Activated CD8-positive, alpha-beta memory T cell treated with anti-CD3 and anti-CD28 coated beads, Interleukin-2, amount 50 U/mL, for 48 hours (primary cell): ENCODE measurements around the gene OR6C76.
"Not testable (repeated sequence)": the region's sequence is repeated elsewhere in the genome, so short reads cannot be mapped to it uniquely, and the experiment has no call there.

Experiments
- DNase-seq: peaks from one replicate; pipeline ENCODE4 v3.0.0-alpha.2; 2020

The OR6C76 gene

GRCh38 chr12:55425954-55426353 lies at the start of gene OR6C76:
OR6C76 (plus strand) TSS chr12:55426254; CDS start chr12:55426254, 0 bp downstream.
- no peak for DNase-seq

GRCh38 chr12:55385891-55386290 lies 40.2 kb upstream of the OR6C76 start:
- no peak for DNase-seq

GRCh38 chr12:55392032-55392795 lies 33.8 kb upstream of the OR6C76 start:
- no peak for DNase-seq

DNA sequence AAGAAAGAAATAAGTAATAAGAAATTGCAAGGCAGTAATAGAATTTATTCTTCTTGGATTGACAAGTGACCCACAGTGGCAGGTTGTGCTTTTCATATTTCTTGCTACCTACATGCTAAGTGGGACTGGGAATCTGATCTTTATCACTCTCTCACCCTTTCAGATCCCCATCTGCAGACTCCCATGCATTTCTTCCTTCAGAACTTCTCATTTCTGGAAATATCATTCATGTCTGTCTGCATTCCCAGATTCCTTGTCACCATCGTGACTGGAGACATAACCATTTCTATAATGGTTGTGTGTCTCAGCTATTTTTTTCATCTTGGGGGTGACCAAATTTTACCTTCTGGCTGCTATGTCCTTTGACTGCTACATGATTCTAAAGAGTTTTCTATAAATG lies 29.7 kb upstream of the OR6C76 start:
- no peak for DNase-seq

- DNase-seq: no peak
Observed at GRCh38 chr12:55400229-55400628, 25.8 kb upstream of the OR6C76 start, which contains the start of gene OR6C65. OR6C65 (plus strand) TSS chr12:55400529; CDS start chr12:55400529, 0 bp downstream.

GRCh38 chr12:55407866-55408265 lies 18.2 kb upstream of the OR6C76 start:
- no peak for DNase-seq

GRCh38 chr12:55409133-55409532 lies 16.9 kb upstream of the OR6C76 start:
- DNase-seq: not testable (repeated sequence)

DNA sequence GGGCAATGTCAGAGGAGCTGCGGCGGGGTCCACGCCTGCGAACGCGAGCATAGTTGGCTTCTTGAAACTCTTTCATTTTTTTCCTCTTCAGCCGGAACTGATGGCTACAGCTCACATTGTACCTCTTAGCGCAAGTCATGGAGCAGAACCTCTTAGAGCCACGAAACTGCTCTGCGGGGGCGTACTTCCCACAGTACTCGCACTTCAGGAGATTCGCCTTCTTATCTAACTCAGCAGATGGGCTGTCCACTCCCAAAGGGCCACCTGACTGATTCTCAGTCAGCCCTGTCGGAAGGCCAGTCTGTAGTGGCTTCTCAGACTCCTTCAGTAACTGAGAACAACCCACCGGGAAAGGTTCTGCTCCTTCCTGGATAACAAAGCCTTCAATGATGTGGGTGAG lies 13.9 kb upstream of the OR6C76 start:
- not testable (repeated sequence) for DNase-seq

- not testable (repeated sequence) for DNase-seq
Observed at GRCh38 chr12:55413498-55414388, 12.3 kb upstream of the OR6C76 start.

GRCh38 chr12:55414396-55414823 lies 11.6 kb upstream of the OR6C76 start:
- DNase-seq: not testable (repeated sequence)

GRCh38 chr12:55414889-55415288 lies 11.2 kb upstream of the OR6C76 start:
- not testable (repeated sequence) for DNase-seq

DNA sequence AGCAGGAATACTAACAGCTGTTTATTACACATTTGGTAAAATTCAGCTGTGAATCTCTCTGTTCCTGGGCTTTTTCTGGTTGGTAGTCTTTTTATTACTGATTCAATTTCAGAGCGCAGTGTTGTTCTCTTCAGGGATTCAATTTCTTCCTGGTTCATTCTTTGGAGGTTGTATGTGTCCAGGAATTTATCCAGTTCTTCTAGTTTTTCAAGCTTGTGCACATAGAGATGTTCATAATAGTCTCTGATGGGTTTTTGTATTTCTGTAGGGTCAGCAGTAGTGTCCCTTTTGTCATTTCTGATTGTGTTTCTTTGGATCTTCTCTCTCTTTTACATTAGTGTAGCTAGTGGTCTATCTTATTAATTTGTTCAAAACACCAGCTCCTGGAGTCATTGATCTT lies 9.1 kb upstream of the OR6C76 start:
- DNase-seq: no peak

- DNase-seq: no peak
Observed at GRCh38 chr12:55420307-55420962, 5.6 kb upstream of the OR6C76 start.

GRCh38 chr12:55428331-55429243 lies 2.5 kb downstream of the OR6C76 start:
- no peak for DNase-seq

DNA sequence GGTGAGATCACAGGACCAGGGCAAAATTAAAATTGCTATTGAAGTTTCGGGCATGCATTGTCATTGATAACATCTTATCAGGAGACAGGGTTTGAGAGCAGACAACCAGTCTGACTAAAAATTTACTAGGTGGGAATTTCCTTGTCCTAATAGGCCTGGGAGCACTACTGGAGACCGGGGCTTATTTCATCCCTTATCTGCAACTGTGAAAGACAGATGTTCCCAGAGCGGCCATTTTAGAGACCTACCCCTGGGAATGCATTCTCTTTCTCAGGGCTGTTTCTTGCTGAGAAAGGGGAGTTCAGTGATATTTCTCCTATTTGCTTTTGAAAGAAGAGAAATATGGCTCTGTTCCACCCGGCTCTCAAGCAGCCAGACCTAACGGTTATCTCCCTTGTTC lies 15.2 kb downstream of the OR6C76 start:
- not testable (repeated sequence) for DNase-seq

DNA sequence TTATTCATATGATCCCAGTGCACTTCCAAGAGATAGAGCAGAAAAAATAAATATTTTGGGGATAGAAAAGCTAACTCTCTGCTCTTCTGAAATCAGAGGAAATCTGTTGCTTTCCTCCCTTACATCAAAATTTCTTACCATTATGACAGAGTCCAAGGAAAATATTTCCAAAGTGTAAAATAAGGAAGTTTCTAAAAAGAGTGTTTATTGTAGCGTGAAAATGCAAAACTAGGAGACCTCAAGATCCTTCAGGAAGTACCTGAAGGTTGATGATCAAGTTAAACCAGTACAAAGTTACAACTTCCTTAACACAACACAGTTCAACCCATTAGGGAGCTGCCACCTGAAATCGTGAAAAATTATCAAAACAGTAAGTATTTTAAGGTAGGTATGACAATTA lies 17.7 kb downstream of the OR6C76 start, which contains the start of gene OR6C2:
OR6C2 (plus strand) TSS at position 301 of the 400 bp plus-strand sequence. CDS start 8,138 bp downstream, outside the sequence.
- no peak for DNase-seq

GRCh38 chr12:55445357-55445756 lies 19.3 kb downstream of the OR6C76 start:
- no peak for DNase-seq

- no peak for DNase-seq
Observed at GRCh38 chr12:55446326-55446725, 20.3 kb downstream of the OR6C76 start.

DNA sequence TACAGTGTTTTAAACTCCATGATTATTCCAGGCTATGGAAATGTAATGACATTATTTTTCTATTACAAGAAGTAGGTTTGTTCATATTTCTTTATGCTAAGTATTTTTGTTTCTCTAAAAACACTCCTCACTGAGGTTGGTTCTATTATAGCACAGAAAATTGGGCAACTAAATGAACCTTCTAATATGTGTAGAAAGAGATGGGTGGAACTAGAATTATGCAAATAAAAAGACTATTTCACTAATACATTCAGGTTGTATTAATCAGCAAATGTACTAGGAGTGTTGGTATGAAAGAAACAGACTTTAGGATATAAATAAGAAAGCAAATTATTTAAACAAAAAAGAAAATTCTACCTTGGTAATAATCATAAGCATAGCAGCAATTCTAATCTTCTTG lies 22.8 kb downstream of the OR6C76 start:
- no peak for DNase-seq

DNA sequence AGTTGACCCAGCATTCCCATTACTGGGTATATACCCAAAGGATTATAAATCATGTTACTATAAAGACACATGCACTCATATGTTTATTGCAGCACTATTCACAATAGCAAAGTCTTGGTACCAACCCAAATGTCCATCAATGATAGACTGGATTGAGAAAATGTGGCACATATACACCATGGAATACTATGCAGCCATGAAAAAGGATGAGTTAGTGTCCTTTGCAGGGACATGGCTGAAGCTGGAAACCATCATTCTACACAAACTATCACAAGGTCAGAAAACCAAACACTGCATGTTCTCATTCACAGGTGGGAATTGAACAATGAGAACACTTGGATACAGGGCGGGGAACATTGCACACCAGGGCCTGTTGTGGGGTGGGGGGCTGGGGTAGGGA lies 38.9 kb downstream of the OR6C76 start:
- DNase-seq: not testable (repeated sequence)

DNA sequence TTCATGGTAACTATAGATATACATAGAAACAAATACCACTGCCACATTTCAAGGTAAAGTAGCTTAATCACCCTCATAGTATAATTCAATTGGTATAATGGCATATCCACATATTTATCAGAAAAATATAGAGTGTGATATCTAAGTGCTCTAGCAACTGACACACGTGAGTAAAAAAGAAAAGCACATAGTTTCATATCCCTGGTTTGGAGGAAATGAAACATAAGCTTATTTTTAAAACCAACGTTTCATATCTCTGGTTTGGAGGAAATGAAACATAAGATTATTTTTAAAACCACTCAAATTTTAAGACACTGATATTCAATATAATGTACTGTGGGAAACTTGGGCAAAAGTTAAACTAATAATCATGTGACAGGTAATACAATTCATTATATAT lies 41.8 kb downstream of the OR6C76 start:
- DNase-seq: no peak

DNA sequence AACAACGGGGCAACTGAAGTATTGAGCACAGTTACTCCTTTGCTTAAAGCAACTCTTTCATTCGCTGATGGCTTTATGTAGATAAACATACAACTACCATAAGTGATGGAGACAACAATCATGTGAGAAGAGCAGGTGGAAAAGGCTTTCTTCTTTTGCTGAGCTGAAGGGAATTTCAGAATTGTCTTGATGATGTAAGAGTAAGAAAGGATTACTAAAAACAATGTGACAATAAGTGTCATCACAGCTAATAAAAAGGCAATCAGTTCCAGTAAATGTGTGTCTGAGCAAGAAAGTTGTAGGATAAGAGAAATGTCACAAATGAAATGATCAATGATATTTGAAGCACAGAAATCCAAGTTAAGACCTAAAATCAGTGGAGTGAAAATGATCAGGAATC lies 43.2 kb downstream of the OR6C76 start:
- no peak for DNase-seq
